Measurements from ENCODE around the gene KRTAP10-11.
"Not testable (repeated sequence)": the region's sequence is repeated elsewhere in the genome, so short reads cannot be mapped to it uniquely, and the experiment has no call there.

- TF ChIP-seq POLR2AphosphoS5 (IDR thresholded peaks at IDR 0.05; ENCODE audit: borderline replicate concordance, low read depth, low read length); FOXP2 (optimal IDR thresholded peaks at IDR 0.05; ENCODE audit: control extremely low read depth, extremely low read length, insufficient read depth); EZH2 (IDR thresholded peaks at IDR 0.05): not testable (repeated sequence)
Measured at GRCh38 chr21:44637851-44638348, 8.3 kb upstream of the KRTAP10-11 start.
